Stimulated activated CD8-positive, alpha-beta memory T cell treated with anti-CD3 and anti-CD28 coated beads, Interleukin-15, amount 100 ng/mL, for 1 hour (primary cell): ENCODE measurements around the gene FAM193A.
"Not testable (repeated sequence)": the region's sequence is repeated elsewhere in the genome, so short reads cannot be mapped to it uniquely, and the experiment has no call there.

Experiments
- DNase-seq: peaks from one replicate; pipeline ENCODE4 v3.0.0-alpha.2; 2020; ENCODE audit warnings: low read depth

The FAM193A gene

DNA sequence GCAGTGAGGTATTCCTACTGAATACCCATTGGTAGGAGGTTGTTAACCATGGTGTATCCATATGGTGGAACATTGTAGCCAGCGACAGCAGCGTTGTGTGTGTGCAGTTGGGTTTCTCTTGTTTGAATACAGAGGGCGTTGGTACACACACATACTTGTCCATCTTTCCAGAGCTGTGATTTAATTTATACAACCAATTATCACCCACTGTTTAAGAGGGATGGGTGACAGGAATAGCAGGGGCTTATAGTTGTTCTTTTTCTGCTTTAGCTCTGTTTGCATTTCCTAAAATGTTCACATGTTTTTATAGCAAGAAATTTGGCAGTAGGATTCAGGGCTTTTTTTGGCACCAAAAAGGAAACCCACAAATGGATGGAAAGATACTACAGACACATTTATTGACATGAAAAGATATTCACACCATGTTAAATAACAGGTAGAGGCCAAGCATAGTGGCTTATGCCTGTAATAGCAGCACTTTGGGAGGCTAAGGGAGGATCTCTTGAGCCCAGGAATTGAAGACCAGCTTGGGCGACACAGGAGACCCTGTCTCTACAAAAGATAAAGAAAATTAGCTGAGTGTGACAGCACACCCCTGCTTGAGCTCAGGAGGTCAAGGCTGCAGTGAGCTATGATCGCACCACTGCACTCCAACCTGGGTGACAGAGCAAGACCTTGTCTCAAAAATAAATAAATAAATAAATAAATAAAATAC is 159.1 kb downstream of the FAM193A start:
- DNase-seq, result no peak

- no peak for DNase-seq
These were observed 160.0 kb downstream of the FAM193A start for GRCh38 chr4:2696423-2696822.

GRCh38 chr4:2697995-2698414 is 161.6 kb downstream of the FAM193A start:
- no peak for DNase-seq

DNA sequence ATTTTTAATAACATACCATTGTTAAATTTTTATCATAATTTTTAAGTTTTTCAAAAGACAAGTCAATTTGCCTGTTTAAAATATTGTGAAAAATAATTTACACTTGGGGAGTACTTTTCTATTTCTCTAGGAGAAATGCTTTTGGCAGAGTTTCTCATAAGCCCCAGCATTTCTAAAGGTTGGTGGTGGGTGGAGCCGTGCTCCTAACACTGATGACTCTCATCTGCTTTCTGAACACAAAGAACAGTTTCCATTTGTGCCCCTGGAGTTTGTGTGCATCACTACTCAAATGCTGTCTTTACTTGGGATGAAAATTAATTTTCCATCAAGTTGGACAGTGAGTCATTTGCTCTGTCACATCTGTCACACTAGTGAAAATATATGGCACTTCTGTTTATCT is 162.1 kb downstream of the FAM193A start:
- no peak for DNase-seq

DNA sequence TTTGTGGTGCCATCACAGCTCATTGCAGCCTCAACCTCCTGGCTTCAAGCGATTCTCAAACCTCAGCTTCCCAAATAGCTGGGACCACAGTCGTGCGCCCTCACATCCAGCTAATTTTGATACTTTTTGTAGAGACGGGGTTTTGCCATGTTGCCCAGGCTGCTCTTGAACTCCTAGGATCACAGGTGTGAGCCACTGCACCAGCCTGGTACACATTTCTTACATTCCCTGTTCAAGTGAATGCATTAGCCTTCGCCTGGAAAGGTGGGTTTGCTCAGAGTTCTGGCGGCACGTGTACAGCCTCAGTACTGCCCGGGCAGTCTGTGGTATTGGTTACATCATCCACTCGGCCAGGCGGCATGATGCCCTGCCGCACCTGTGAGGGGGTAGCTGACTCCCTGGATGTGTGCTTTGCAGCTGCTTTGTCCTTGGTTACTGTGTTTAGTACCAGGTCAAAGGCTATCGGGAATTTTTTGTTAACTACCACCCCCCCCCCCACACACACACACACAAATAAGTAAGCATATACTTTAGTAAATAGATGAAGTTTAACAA is 162.6 kb downstream of the FAM193A start:
- no peak for DNase-seq

GRCh38 chr4:2699534-2699933 is 163.1 kb downstream of the FAM193A start:
- no peak for DNase-seq

- no peak for DNase-seq
These were observed 163.6 kb downstream of the FAM193A start for GRCh38 chr4:2700031-2700430.

DNA sequence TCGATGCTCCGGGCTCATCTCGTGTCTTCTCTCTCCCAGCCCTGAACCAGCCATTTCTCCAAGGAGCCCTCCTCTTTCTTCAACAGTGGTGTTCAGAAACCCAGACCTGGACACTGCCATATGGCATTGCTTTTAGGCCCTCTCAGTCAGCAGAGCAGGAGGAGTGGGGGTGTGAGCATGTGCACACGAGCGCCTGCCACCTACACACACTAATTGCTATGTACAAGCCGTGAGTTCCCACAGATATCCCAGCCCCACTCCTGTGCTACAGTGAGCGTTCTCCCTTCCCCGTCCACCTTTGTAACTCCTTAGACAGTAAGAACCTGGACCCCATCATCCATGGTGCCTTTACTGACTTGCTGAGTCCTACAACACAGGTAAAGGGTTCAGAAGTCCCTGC is 165.9 kb downstream of the FAM193A start:
- DNase-seq, result no peak

GRCh38 chr4:2702770-2703169 is 166.3 kb downstream of the FAM193A start:
- DNase-seq, result no peak

- DNase-seq, result no peak
These were observed 175.9 kb downstream of the FAM193A start for GRCh38 chr4:2712261-2712842.

- no peak for DNase-seq
These were observed 176.9 kb downstream of the FAM193A start for GRCh38 chr4:2713337-2713736.

GRCh38 chr4:2714061-2714770 is 177.8 kb downstream of the FAM193A start:
- DNase-seq, result no peak

DNA sequence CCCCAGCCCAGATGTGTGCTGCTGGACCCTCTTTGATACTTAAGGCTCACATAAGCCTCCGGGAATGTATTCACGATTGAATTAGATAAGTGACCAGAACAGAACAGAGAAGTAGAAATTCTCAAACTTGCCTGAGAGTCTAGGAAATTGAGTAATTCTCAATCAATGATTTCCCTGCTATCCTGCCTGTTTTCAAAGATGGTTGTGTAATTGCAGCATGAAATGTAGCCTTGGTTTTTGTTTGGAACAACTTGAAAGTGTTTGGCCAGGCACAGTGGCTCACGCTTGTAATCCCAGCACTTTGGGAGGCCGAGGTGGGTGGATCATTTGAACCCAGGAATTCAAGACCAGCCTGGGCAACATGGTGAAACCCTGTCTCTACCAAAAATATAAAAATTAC is 178.5 kb downstream of the FAM193A start:
- DNase-seq, result no peak

- DNase-seq, result no peak
These were observed 179.0 kb downstream of the FAM193A start for GRCh38 chr4:2715426-2715825.

GRCh38 chr4:2716236-2716635 is 179.8 kb downstream of the FAM193A start:
- DNase-seq, result no peak

DNA sequence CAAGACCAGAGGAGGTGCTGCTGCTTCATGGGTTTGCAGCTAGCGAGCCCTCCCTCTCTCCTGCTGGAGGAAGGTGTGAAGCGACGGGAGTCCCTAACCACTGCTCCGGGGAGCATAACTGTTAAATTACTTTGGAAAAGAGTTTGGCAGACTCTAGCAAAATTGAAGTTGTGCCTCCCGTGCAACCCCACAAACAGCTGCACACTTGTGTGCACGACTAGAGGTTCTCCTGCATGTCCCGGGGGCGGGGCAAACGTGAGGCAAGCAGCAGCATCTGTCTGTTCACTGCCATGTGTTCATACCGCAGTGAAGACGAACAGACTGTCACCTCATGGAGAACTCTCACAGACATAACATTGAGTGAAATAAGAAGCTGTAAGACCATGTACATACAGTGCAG is 185.1 kb downstream of the FAM193A start:
- no peak for DNase-seq

- DNase-seq, result no peak
These were observed 185.6 kb downstream of the FAM193A start for GRCh38 chr4:2722033-2722432.

- no peak for DNase-seq
These were observed 187.3 kb downstream of the FAM193A start for GRCh38 chr4:2723751-2724150.

GRCh38 chr4:2725380-2725779 is 188.9 kb downstream of the FAM193A start:
- no peak for DNase-seq

DNA sequence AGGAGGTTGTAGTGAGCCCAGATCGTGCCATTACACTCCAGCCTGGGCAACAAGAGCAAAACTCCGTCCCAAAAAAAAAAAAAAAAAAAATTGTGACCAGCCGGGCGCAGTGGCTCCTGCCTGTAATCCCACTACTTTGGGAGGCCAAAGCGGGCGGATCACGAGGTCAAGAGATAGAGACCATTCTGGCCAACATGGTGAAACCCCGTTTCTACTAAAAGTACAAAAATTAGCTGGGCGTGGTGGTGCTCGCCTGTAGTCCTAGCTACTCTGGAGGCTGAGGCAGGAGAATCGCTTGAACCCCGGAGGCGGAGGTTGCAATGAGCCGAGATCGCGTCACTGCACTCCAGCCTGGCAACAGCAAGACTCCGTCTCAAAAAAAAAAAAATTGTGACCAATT is 190.4 kb downstream of the FAM193A start:
- not testable (repeated sequence) for DNase-seq

DNA sequence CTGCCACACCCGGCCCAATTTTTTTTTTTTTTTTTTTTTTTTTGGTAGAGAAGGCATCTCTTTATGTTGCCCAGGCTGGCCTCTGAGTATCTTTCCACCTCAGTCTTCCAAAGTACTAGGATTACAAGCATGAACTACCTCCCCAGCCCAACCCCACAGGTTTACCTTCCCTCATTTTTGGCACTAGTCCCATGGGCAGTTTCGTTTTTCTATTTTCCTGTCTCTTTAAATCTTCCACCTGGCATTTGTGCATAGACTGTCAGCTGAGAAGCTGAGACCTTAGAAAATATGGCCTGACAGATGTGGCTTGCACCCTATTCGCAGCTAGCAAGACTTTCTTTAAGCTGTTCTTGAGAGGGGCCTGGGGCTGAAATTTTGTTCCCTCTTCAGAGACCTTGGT is 191.8 kb downstream of the FAM193A start:
- DNase-seq, result no peak

- no peak for DNase-seq
These were observed 192.5 kb downstream of the FAM193A start for GRCh38 chr4:2728806-2729532.

DNA sequence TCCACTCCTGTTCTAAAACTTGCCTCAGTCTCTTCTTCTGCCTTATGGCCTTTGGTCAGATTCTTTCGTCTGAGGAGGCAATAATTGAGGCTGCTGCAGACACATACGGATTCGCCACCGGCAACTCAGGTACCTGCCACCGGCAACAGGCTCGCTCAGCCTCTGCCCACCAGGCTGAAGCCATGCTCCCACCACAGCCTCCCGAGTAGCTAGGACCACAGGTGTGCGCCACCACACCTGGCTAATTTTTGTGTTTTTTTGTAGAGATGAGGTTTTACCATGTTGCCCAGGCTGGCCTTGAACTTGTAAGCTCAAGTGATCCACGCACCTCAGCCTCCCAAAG is 193.1 kb downstream of the FAM193A start:
- DNase-seq, result no peak
